Activated naive CD4-positive, alpha-beta T cell treated with anti-CD3 and anti-CD28 coated beads, Interleukin-2, amount 10 ng/mL, durations not matched to agents 7 days and 5 days (primary cell): ENCODE results near the gene GAS7.

Experiments
- CTCF ChIA-PET: fragments of 350-600 bp; sonication (Branson Sonifier 250); formaldehyde crosslinking; loops from one replicate; lab custom pipeline; 2021; ENCODE audit warnings: antibody characterized with exemption; lab: Charles Lee
- DNase-seq: peaks from one replicate; pipeline ENCODE4 v3.0.0-alpha.2; 2020
- H3K27ac Mint-ChIP-seq: one replicate; pipeline ENCODE4 v1.8.0; 2021; ENCODE audit warnings: mild to moderate bottlenecking, moderate library complexity, mixed read lengths
- H3K27me3 Mint-ChIP-seq: one replicate; pipeline ENCODE4 v1.8.0; 2021; ENCODE audit warnings: mild to moderate bottlenecking, mixed read lengths
- H3K36me3 Mint-ChIP-seq: one replicate; pipeline ENCODE4 v1.8.0; 2021; ENCODE audit warnings: mixed read lengths
- H3K4me1 Mint-ChIP-seq: one replicate; pipeline ENCODE4 v1.8.0; 2021; ENCODE audit warnings: mixed read lengths
- H3K4me3 Mint-ChIP-seq: one replicate; pipeline ENCODE4 v1.8.0; 2021; ENCODE audit warnings: mild to moderate bottlenecking, moderate library complexity, mixed read lengths
- H3K9me3 Mint-ChIP-seq: one replicate; pipeline ENCODE4 v1.8.0; 2021; ENCODE audit warnings: mixed read lengths

GAS7 gene

DNA sequence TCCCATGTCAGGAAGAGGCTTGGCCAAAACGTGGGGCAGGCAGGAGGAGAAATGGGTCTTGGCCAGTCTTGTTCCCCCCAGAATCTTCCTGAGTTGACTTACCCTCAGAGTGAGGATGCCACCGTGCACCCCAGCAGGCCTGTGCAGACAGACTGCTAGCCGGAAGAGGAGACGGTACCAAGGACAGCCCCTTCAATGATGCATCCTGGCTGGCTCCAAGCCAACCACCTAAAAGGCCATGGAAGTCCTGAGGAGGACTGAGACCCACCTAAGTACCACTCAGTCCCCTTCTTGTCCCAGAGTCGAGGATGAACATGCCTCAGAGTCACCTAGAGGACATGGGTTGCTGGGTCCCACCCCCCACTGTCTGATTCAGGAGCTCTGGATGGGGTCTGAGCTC is 246.6 kb downstream of the GAS7 start:
- Mint-ChIP-seq H3K9me3 (no peaks in the 10 kb centered on the region), H3K27me3 (no peaks in the 10 kb centered on the region), H3K4me3 (no peak overlapping the region), H3K36me3 (no peaks in the 10 kb centered on the region), H3K27ac (no peak overlapping the region), H3K4me1 (no peaks in the 10 kb centered on the region)
- CTCF ChIA-PET = no interaction called here
- no peak for DNase-seq

DNA sequence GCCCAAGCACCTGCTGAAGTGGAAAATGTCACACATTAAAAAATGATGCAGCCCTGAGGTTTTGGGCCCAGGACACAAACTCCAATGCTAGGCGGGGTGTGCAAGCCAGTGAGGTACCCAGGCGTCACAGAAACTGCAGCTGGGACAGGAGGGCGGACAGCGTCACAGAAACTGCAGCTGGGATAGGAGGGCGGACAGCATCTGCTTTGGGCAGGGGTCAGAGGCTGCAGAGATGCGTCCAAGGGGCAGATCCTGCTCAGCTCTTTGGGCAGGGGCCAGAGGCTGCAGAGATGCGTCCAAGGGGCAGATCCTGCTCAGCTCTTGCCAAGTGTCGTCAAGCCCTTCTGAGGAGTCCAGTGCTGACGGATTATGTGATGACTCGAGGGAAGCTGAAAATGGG is 249.5 kb downstream of the GAS7 start:
- DNase-seq = no peak
- Mint-ChIP-seq H3K27me3 (no peaks in the 10 kb centered on the region), H3K9me3 (no peaks in the 10 kb centered on the region), H3K36me3 (no peaks in the 10 kb centered on the region), H3K27ac (no peak overlapping the region), H3K4me1 (no peaks in the 10 kb centered on the region), H3K4me3 (no peak overlapping the region)
- CTCF ChIA-PET = no interaction called here

DNA sequence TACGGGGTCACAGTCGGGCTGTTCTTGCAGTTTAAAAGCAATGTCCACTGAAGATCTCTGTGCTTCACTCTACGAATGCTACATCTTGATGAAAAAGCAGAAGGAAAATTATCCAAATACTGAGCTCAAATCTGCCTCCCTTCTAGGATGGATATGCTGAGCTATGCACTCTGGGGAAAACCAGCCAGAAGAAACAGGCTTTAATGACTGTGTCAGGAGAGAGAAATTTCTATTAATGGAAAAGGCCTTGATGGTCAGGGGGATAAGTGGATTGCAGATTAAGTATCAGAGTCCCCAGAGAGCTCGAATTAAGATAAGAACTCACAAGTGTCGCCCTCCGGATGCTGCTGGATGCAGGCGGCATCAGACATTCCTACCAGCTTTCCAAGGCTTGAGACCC is 253.7 kb downstream of the GAS7 start:
- no peaks in the 10 kb centered on the region for H3K9me3 Mint-ChIP-seq
- H3K36me3 Mint-ChIP-seq = no peaks in the 10 kb centered on the region
- H3K27ac Mint-ChIP-seq = no peak overlapping the region
- CTCF ChIA-PET = no interaction called here
- H3K27me3 Mint-ChIP-seq = peaks cover 3% of the 10 kb centered on the region
- no peaks in the 10 kb centered on the region for H3K4me1 Mint-ChIP-seq
- no peak overlapping the region for H3K4me3 Mint-ChIP-seq
- DNase-seq = no peak

DNA sequence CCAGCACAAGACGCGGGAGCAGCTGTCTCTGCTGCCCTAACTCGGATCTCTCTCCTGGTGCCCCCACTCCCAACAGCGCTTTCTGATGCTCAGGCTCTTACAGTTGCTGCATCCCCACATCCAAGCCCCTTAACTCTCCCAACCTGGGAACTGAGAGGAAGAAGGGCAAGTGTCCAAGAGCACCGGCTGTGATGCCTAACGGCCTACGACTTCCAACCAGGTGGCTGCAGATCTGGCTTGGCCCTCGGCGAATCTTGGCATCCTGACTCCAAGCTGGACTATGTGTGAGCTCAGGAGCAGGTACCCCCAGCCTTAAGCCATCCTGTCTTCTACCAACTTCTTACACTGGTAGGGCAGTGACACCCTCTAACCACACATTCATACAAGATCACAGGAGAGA is 255.1 kb downstream of the GAS7 start:
- no peak for DNase-seq
- no peak overlapping the region for H3K4me3 Mint-ChIP-seq
- no peak overlapping the region for H3K27ac Mint-ChIP-seq
- no peaks in the 10 kb centered on the region for H3K4me1 Mint-ChIP-seq
- peaks cover 3% of the 10 kb centered on the region for H3K27me3 Mint-ChIP-seq
- peaks cover 3% of the 10 kb centered on the region for H3K9me3 Mint-ChIP-seq
- H3K36me3 Mint-ChIP-seq = no peaks in the 10 kb centered on the region
- CTCF ChIA-PET = no interaction called here

DNA sequence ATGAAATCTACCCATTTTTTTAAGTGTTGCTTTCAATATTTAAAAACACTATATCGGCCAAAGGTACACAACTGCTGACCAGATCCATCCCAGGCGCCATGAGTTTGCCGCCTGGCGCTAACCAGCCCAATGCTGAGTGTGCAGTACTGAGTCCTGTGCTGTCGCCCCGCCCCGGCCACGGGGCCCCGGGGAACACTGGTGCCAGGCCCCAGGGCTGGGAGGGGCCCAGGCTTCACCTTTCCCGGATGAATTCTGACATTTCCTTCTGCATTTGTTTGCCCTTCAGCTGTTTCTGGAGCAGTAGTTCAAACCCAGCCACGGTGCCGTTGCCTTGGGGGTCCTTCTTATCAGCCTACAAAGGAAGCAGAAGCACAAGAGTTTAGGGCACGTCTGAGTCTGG is 255.5 kb downstream of the GAS7 start:
- no peaks in the 10 kb centered on the region for H3K36me3 Mint-ChIP-seq
- peaks cover 3% of the 10 kb centered on the region for H3K27me3 Mint-ChIP-seq
- CTCF ChIA-PET = no interaction called here
- H3K27ac Mint-ChIP-seq = no peak overlapping the region
- H3K4me1 Mint-ChIP-seq = no peaks in the 10 kb centered on the region
- H3K9me3 Mint-ChIP-seq = peaks cover 3% of the 10 kb centered on the region
- DNase-seq = no peak
- no peak overlapping the region for H3K4me3 Mint-ChIP-seq

DNA sequence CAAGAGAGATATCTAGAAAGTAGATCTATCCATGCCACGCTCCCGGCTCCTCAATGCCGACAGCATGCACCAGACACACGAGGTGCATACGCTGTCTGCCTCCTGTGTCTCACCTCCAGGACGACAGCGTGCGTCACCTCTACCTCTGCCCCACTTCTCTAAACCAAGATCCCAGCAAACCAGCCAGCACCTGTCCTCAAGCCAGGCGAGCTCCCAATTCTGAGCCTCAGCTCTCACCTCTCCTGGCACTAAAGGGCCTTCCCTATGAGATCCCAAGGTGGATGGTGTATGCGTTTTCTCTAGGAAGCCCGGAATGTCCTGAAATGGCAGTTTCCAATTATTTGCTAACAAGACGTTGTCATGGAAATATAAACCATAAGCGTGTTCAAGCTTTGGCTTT is 257.1 kb downstream of the GAS7 start:
- H3K4me3 Mint-ChIP-seq = no peak overlapping the region
- H3K9me3 Mint-ChIP-seq = peaks cover 3% of the 10 kb centered on the region
- H3K27ac Mint-ChIP-seq = no peak overlapping the region
- H3K4me1 Mint-ChIP-seq = no peaks in the 10 kb centered on the region
- no peak for DNase-seq
- CTCF ChIA-PET = no interaction called here
- H3K27me3 Mint-ChIP-seq = peaks cover 3% of the 10 kb centered on the region
- H3K36me3 Mint-ChIP-seq = no peaks in the 10 kb centered on the region

DNA sequence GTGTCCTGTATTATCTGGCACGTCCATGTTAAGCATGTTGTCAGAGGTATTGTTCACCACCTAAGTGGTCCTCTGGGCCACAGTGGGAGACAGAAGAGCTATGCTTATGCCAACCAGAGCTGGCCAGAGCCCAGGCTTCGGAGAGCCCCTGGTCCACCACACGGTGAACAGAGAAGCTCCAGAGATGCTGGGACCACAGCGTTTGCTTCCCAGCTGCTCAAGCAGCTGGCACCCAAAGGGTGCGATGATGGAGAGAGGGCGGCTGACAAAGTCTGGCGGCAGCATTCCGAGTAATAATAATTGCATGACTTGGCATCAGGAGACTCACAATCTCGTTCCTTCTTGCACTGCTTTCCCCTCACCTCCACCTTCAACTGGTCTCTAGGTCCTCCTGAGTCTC is 257.6 kb downstream of the GAS7 start:
- CTCF ChIA-PET = no interaction called here
- Mint-ChIP-seq H3K4me1 (no peaks in the 10 kb centered on the region), H3K27me3 (peaks cover 3% of the 10 kb centered on the region), H3K36me3 (no peaks in the 10 kb centered on the region), H3K4me3 (no peak overlapping the region), H3K9me3 (peaks cover 3% of the 10 kb centered on the region), H3K27ac (no peak overlapping the region)
- no peak for DNase-seq

DNA sequence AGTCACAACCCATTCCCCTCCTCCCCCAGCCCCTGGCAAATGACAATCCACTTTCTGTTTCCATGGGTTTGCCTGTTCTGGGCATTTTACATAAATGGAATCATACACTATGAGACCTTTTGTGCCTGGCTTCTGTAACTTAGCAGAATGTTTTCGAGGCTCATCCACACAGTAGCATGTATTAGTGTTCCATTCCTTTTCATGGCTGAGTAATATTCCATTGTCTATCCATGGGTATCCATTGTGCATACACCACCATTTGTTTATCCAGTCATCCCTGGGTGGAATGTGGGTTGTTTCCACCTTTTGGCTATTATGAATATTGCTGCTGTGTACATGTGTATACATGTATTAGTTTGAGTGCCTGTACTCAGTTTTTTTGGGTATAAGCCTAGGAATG is 259.6 kb downstream of the GAS7 start:
- CTCF ChIA-PET = no interaction called here
- DNase-seq = no peak
- H3K9me3 Mint-ChIP-seq = peaks cover 3% of the 10 kb centered on the region

DNA sequence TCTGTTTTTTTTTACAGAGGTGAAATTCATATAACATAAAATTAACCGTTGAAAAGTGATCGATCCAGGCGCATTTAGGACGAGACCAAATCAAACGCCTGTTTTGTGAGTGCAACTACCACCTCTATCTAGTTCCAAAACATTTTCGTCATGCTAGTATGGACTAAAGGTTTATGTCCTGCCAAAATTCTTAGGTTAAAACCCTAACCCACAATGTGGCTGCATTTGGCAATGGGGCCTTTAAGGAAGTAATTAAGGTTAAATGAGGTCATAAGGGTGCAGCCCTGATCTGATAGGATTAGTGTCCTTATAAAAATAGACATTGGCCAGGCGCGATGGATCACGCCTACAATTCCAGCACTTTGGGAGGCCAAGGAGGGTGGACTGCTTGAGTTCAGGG is 260.5 kb downstream of the GAS7 start:
- no peak for DNase-seq
- CTCF ChIA-PET = no interaction called here
- H3K27ac Mint-ChIP-seq = no peak overlapping the region
- H3K36me3 Mint-ChIP-seq = no peaks in the 10 kb centered on the region
- H3K4me1 Mint-ChIP-seq = no peaks in the 10 kb centered on the region
- H3K9me3 Mint-ChIP-seq = peaks cover 3% of the 10 kb centered on the region
- H3K4me3 Mint-ChIP-seq = no peak overlapping the region
- H3K27me3 Mint-ChIP-seq = peaks cover 3% of the 10 kb centered on the region

More for the DNA sequence above, 259.6 kb downstream of the GAS7 start:
- H3K36me3 Mint-ChIP-seq = no peaks in the 10 kb centered on the region
- no peak overlapping the region for H3K27ac Mint-ChIP-seq
- H3K4me3 Mint-ChIP-seq = no peak overlapping the region
- no peaks in the 10 kb centered on the region for H3K4me1 Mint-ChIP-seq
- H3K27me3 Mint-ChIP-seq = peaks cover 3% of the 10 kb centered on the region

DNA sequence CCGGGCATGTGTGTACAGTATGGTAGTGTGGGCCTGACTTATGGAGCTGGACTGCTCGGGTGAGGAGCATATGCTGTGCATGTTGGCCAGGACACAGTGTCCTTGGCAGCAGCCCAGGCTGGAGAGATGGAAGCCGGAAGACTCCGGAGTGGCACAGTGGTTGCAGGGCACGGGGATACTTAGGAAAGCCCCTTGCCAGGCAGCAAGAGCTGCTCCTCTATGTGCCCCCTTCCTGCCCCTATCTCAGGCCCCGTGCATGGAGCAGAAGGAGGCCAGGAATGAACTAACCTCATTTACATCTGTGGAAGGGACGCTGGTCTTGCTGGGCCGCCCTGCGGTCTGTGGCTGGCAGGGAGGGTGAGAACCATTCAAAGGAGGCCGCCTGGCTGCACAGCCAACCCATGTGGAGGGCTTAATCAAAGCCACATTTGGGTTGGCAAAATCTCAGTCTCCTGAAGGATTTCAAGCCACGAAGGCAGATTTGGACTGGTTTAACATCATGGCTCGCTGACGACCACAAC is 261.1 kb downstream of the GAS7 start:
- no peak for DNase-seq
- Mint-ChIP-seq H3K9me3 (peaks cover 3% of the 10 kb centered on the region), H3K27ac (no peak overlapping the region), H3K4me1 (no peaks in the 10 kb centered on the region), H3K36me3 (no peaks in the 10 kb centered on the region), H3K27me3 (peaks cover 3% of the 10 kb centered on the region), H3K4me3 (no peak overlapping the region)
- CTCF ChIA-PET = no interaction called here

DNA sequence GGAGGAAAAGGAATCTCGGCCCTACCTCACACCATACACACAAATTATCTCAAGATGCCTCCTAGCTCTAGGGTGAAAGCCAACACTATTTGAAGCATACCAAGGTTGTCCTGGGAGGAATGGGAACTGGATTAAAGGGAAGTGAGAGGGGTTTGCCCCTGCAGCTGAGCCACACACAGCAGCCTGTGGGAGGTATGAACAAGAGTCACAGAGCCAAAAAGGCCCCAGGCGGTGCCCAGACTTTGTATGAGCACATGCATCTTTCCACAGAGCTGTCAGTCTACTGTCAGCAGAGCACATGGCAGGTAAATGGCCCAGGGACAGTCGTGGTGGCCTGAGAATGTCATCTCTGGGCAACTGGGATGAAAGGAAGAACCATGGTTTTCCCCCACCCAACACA is 262.3 kb downstream of the GAS7 start:
- CTCF ChIA-PET = no interaction called here

DNA sequence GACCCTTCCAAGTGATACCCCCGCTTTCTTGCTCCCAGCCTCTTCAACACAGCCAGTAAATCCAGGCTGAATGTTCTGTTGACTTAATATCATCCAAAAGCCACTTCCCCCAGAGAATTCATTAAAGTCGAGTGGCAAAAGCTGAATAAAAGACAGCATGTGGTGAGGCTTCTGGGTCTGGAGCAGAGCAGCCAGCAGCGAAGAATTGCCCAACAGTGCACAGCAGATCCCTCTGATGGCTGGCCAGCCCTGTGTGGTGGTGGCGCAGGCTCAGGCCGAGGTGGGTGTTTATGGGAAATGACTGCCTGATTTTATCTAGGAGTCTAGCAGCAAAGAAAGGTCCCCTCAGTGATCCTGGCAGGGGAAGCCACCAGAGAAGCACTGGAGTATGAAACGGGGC is 263.0 kb downstream of the GAS7 start:
- DNase-seq = no peak
- H3K27me3 Mint-ChIP-seq = no peaks in the 10 kb centered on the region
- H3K4me3 Mint-ChIP-seq = no peak overlapping the region
- no peaks in the 10 kb centered on the region for H3K4me1 Mint-ChIP-seq
- no peak overlapping the region for H3K27ac Mint-ChIP-seq
- no peaks in the 10 kb centered on the region for H3K36me3 Mint-ChIP-seq
- CTCF ChIA-PET = interaction anchor here (1.4 kb wide), 1 partner anchor 10 kb away, joined by 4 read pairs; no protein-coding TSS in a partner anchor
- H3K9me3 Mint-ChIP-seq = peaks cover 3% of the 10 kb centered on the region

More for the DNA sequence above, 262.3 kb downstream of the GAS7 start:
- Mint-ChIP-seq H3K4me1 (no peaks in the 10 kb centered on the region), H3K4me3 (no peak overlapping the region), H3K27ac (no peak overlapping the region), H3K27me3 (peaks cover under 1% of the 10 kb centered on the region), H3K36me3 (no peaks in the 10 kb centered on the region), H3K9me3 (peaks cover 3% of the 10 kb centered on the region)
- no peak for DNase-seq

DNA sequence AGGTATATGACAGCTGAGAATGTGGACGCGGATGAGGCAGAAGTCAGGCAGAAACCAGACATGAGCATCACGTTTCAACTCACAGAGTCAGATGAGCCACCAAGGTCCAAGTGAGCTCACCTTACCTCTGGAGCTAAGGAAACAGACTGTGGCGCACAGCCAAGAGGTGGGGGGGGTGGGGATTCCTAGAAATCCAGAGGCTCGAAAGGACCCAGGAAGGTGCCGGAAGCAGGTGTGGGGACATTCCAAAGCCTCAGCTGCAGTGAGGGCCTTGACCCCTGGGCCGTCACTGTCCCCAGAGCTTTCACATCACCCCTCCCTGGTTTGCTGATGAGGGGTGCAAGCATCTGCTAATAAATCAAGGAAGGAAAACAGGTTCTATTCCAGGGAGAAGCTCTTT is 264.1 kb downstream of the GAS7 start:
- H3K4me3 Mint-ChIP-seq = no peak overlapping the region
- DNase-seq = no peak
- peaks cover 3% of the 10 kb centered on the region for H3K9me3 Mint-ChIP-seq
- H3K27me3 Mint-ChIP-seq = no peaks in the 10 kb centered on the region
- no peak overlapping the region for H3K27ac Mint-ChIP-seq
- H3K36me3 Mint-ChIP-seq = no peaks in the 10 kb centered on the region
- CTCF ChIA-PET = interaction anchor here (1.4 kb wide), 1 partner anchor 9 kb away, joined by 4 read pairs; no protein-coding TSS in a partner anchor
- no peaks in the 10 kb centered on the region for H3K4me1 Mint-ChIP-seq

DNA sequence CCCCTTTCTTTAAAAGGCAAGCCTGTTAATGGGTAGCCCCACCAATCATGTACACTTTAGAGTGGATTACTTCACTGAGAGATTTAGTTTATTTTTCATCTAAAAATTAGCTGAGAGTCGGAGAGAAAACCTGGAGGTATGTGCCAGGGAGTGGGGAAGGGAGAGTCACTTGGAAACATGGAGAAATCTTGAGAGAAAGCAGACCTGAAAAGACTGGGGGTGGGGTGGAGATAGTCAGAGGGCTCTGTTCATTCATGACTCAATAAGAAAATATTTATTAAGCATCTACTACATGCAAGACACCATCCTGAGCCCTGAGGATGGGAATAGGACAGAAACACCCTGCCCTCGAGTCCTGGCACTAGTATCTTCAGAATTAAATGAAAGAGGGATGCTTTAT is 265.9 kb downstream of the GAS7 start:
- Mint-ChIP-seq H3K9me3 (no peaks in the 10 kb centered on the region), H3K27me3 (no peaks in the 10 kb centered on the region), H3K27ac (no peak overlapping the region), H3K36me3 (no peaks in the 10 kb centered on the region), H3K4me3 (no peak overlapping the region), H3K4me1 (no peaks in the 10 kb centered on the region)
- DNase-seq = no peak
- CTCF ChIA-PET = no interaction called here

DNA sequence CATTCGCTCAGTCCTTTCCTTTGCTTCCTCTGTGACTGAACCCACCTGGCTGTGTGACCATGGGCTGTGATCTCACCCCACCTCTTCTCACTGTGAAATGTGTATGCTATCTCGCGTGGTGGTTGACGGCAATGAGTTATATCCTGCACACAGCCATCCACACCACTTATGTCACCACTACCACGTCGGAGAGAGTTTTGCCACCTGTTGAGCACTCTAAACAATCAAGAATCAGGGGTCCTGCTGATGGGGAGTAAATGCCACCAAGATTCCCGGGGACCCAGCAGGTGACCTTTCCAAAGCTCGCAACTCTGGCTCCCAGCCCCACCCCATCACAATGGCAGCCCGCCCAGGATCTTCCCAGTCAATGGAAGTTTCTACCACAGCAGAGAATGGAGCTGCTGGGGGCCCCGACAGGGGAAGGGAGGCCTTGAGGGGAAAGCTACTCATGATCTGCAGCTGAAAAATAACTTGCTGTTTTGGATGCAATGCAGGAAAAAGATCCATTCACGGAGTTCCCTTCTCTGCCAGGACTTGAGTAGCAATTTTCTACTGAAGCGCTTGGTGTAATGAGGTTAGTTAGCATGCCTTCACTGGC is 267.2 kb downstream of the GAS7 start:
- no peaks in the 10 kb centered on the region for H3K27me3 Mint-ChIP-seq
- no peak for DNase-seq
- CTCF ChIA-PET = no interaction called here
- H3K4me3 Mint-ChIP-seq = no peak overlapping the region
- H3K27ac Mint-ChIP-seq = no peak overlapping the region
- no peaks in the 10 kb centered on the region for H3K36me3 Mint-ChIP-seq
- no peaks in the 10 kb centered on the region for H3K4me1 Mint-ChIP-seq
- H3K9me3 Mint-ChIP-seq = no peaks in the 10 kb centered on the region
